ENCODE measurements around the gene GALNTL6.

Gene GALNTL6

GRCh38 chr4:172157946-172158345 lies 344.7 kb downstream of the GALNTL6 start:
- no peaks in the 10 kb centered on the region for H3K36me3 ChIP-seq (ENCODE audit: insufficient read depth, low read length)
- no peaks in the 10 kb centered on the region for H3K4me1 ChIP-seq (ENCODE audit: insufficient read depth, low read length)
- H3K27ac ChIP-seq (ENCODE audit: low read depth, low read length), result no peak overlapping the region
- H3K9me3 ChIP-seq (ENCODE audit: low read length), result no peaks in the 10 kb centered on the region
- H3K27me3 ChIP-seq (ENCODE audit: control insufficient read depth in 1 of 2, insufficient read depth in 2 of 2, low read length in 2 of 2), result no peaks in the 10 kb centered on the region
- H3K4me3 ChIP-seq (ENCODE audit: low read depth in 1 of 2, low read length in 2 of 2), result no peak overlapping the region
- no peak overlapping the region for H3K9ac ChIP-seq (ENCODE audit: low read length)

- Histone ChIP-seq H3K9me3 (ENCODE audit: low read length) (no peaks in the 10 kb centered on the region), H3K36me3 (ENCODE audit: insufficient read depth, low read length) (no peaks in the 10 kb centered on the region), H3K9ac (ENCODE audit: low read length) (no peak overlapping the region)
These were observed 350.0 kb downstream of the GALNTL6 start for GRCh38 chr4:172163215-172163614.

GRCh38 chr4:172168888-172169287 lies 355.7 kb downstream of the GALNTL6 start:
- no peak overlapping the region for H3K9ac ChIP-seq (ENCODE audit: low read length)

More at GRCh38 chr4:172163215-172163614, 350.0 kb downstream of the GALNTL6 start:
- Histone ChIP-seq H3K27ac (ENCODE audit: low read depth, low read length) (no peak overlapping the region), H3K27me3 (ENCODE audit: control insufficient read depth in 1 of 2, insufficient read depth in 2 of 2, low read length in 2 of 2) (no peaks in the 10 kb centered on the region), H3K4me1 (ENCODE audit: insufficient read depth, low read length) (no peaks in the 10 kb centered on the region), H3K4me3 (ENCODE audit: low read depth in 1 of 2, low read length in 2 of 2) (no peak overlapping the region)

GRCh38 chr4:172169871-172170270 lies 356.7 kb downstream of the GALNTL6 start:
- H3K27me3 ChIP-seq (ENCODE audit: control insufficient read depth in 1 of 2, insufficient read depth in 2 of 2, low read length in 2 of 2), result no peaks in the 10 kb centered on the region
- no peaks in the 10 kb centered on the region for H3K36me3 ChIP-seq (ENCODE audit: insufficient read depth, low read length)
- no peak overlapping the region for H3K27ac ChIP-seq (ENCODE audit: low read depth, low read length)
- H3K9me3 ChIP-seq (ENCODE audit: low read length), result no peaks in the 10 kb centered on the region
- no peak overlapping the region for H3K9ac ChIP-seq (ENCODE audit: low read length)
- no peak overlapping the region for H3K4me3 ChIP-seq (ENCODE audit: low read depth in 1 of 2, low read length in 2 of 2)
- H3K4me1 ChIP-seq (ENCODE audit: insufficient read depth, low read length), result no peaks in the 10 kb centered on the region

More at GRCh38 chr4:172168888-172169287, 355.7 kb downstream of the GALNTL6 start:
- Histone ChIP-seq H3K27ac (ENCODE audit: low read depth, low read length) (no peak overlapping the region), H3K9me3 (ENCODE audit: low read length) (no peaks in the 10 kb centered on the region), H3K4me1 (ENCODE audit: insufficient read depth, low read length) (no peaks in the 10 kb centered on the region), H3K27me3 (ENCODE audit: control insufficient read depth in 1 of 2, insufficient read depth in 2 of 2, low read length in 2 of 2) (no peaks in the 10 kb centered on the region), H3K36me3 (ENCODE audit: insufficient read depth, low read length) (no peaks in the 10 kb centered on the region), H3K4me3 (ENCODE audit: low read depth in 1 of 2, low read length in 2 of 2) (no peak overlapping the region)

- no peak overlapping the region for H3K27ac ChIP-seq (ENCODE audit: low read depth, low read length)
- H3K9ac ChIP-seq (ENCODE audit: low read length), result no peak overlapping the region
- H3K4me1 ChIP-seq (ENCODE audit: insufficient read depth, low read length), result no peaks in the 10 kb centered on the region
- no peak overlapping the region for H3K4me3 ChIP-seq (ENCODE audit: low read depth in 1 of 2, low read length in 2 of 2)
- no peaks in the 10 kb centered on the region for H3K9me3 ChIP-seq (ENCODE audit: low read length)
- H3K27me3 ChIP-seq (ENCODE audit: control insufficient read depth in 1 of 2, insufficient read depth in 2 of 2, low read length in 2 of 2), result no peaks in the 10 kb centered on the region
- no peaks in the 10 kb centered on the region for H3K36me3 ChIP-seq (ENCODE audit: insufficient read depth, low read length)
These were observed 360.0 kb downstream of the GALNTL6 start for GRCh38 chr4:172173206-172173605.

GRCh38 chr4:172177382-172177781 lies 364.2 kb downstream of the GALNTL6 start:
- Histone ChIP-seq H3K4me1 (ENCODE audit: insufficient read depth, low read length) (no peaks in the 10 kb centered on the region), H3K9ac (ENCODE audit: low read length) (no peak overlapping the region), H3K9me3 (ENCODE audit: low read length) (no peaks in the 10 kb centered on the region), H3K27me3 (ENCODE audit: control insufficient read depth in 1 of 2, insufficient read depth in 2 of 2, low read length in 2 of 2) (no peaks in the 10 kb centered on the region), H3K27ac (ENCODE audit: low read depth, low read length) (no peak overlapping the region), H3K4me3 (ENCODE audit: low read depth in 1 of 2, low read length in 2 of 2) (no peak overlapping the region), H3K36me3 (ENCODE audit: insufficient read depth, low read length) (no peaks in the 10 kb centered on the region)

GRCh38 chr4:172188248-172188988 lies 375.2 kb downstream of the GALNTL6 start:
- H3K27ac ChIP-seq (ENCODE audit: low read depth, low read length), result no peak overlapping the region
- H3K9ac ChIP-seq (ENCODE audit: low read length), result no peak overlapping the region
- H3K27me3 ChIP-seq (ENCODE audit: control insufficient read depth in 1 of 2, insufficient read depth in 2 of 2, low read length in 2 of 2), result no peaks in the 10 kb centered on the region
- H3K4me3 ChIP-seq (ENCODE audit: low read depth in 1 of 2, low read length in 2 of 2), result no peak overlapping the region
- no peaks in the 10 kb centered on the region for H3K9me3 ChIP-seq (ENCODE audit: low read length)
- no peaks in the 10 kb centered on the region for H3K36me3 ChIP-seq (ENCODE audit: insufficient read depth, low read length)
- H3K4me1 ChIP-seq (ENCODE audit: insufficient read depth, low read length), result no peaks in the 10 kb centered on the region

GRCh38 chr4:172202480-172203076 lies 389.4 kb downstream of the GALNTL6 start:
- H3K4me1 ChIP-seq (ENCODE audit: insufficient read depth, low read length), result no peaks in the 10 kb centered on the region
- H3K27me3 ChIP-seq (ENCODE audit: control insufficient read depth in 1 of 2, insufficient read depth in 2 of 2, low read length in 2 of 2), result no peaks in the 10 kb centered on the region
- no peaks in the 10 kb centered on the region for H3K9me3 ChIP-seq (ENCODE audit: low read length)
- H3K4me3 ChIP-seq (ENCODE audit: low read depth in 1 of 2, low read length in 2 of 2), result no peak overlapping the region
- no peaks in the 10 kb centered on the region for H3K36me3 ChIP-seq (ENCODE audit: insufficient read depth, low read length)
- no peak overlapping the region for H3K9ac ChIP-seq (ENCODE audit: low read length)
- H3K27ac ChIP-seq (ENCODE audit: low read depth, low read length), result no peak overlapping the region

GRCh38 chr4:172207258-172207657 lies 394.1 kb downstream of the GALNTL6 start:
- no peak overlapping the region for H3K9ac ChIP-seq (ENCODE audit: low read length)

GRCh38 chr4:172207886-172208285 lies 394.7 kb downstream of the GALNTL6 start:
- Histone ChIP-seq H3K9me3 (ENCODE audit: low read length) (no peaks in the 10 kb centered on the region), H3K27me3 (ENCODE audit: control insufficient read depth in 1 of 2, insufficient read depth in 2 of 2, low read length in 2 of 2) (no peaks in the 10 kb centered on the region), H3K36me3 (ENCODE audit: insufficient read depth, low read length) (no peaks in the 10 kb centered on the region), H3K4me1 (ENCODE audit: insufficient read depth, low read length) (no peaks in the 10 kb centered on the region), H3K4me3 (ENCODE audit: low read depth in 1 of 2, low read length in 2 of 2) (no peak overlapping the region), H3K27ac (ENCODE audit: low read depth, low read length) (no peak overlapping the region), H3K9ac (ENCODE audit: low read length) (no peak overlapping the region)

More at GRCh38 chr4:172207258-172207657, 394.1 kb downstream of the GALNTL6 start:
- Histone ChIP-seq H3K4me3 (ENCODE audit: low read depth in 1 of 2, low read length in 2 of 2) (no peak overlapping the region), H3K4me1 (ENCODE audit: insufficient read depth, low read length) (no peaks in the 10 kb centered on the region), H3K9me3 (ENCODE audit: low read length) (no peaks in the 10 kb centered on the region), H3K27me3 (ENCODE audit: control insufficient read depth in 1 of 2, insufficient read depth in 2 of 2, low read length in 2 of 2) (no peaks in the 10 kb centered on the region), H3K36me3 (ENCODE audit: insufficient read depth, low read length) (no peaks in the 10 kb centered on the region), H3K27ac (ENCODE audit: low read depth, low read length) (no peak overlapping the region)

GRCh38 chr4:172220679-172221078 lies 407.5 kb downstream of the GALNTL6 start:
- Histone ChIP-seq H3K36me3 (ENCODE audit: insufficient read depth, low read length) (no peaks in the 10 kb centered on the region), H3K9me3 (ENCODE audit: low read length) (no peaks in the 10 kb centered on the region), H3K4me1 (ENCODE audit: insufficient read depth, low read length) (no peaks in the 10 kb centered on the region), H3K4me3 (ENCODE audit: low read depth in 1 of 2, low read length in 2 of 2) (no peak overlapping the region), H3K27ac (ENCODE audit: low read depth, low read length) (no peak overlapping the region), H3K27me3 (ENCODE audit: control insufficient read depth in 1 of 2, insufficient read depth in 2 of 2, low read length in 2 of 2) (no peaks in the 10 kb centered on the region), H3K9ac (ENCODE audit: low read length) (no peak overlapping the region)

- no peaks in the 10 kb centered on the region for H3K4me1 ChIP-seq (ENCODE audit: insufficient read depth, low read length)
- H3K27ac ChIP-seq (ENCODE audit: low read depth, low read length), result no peak overlapping the region
- H3K27me3 ChIP-seq (ENCODE audit: control insufficient read depth in 1 of 2, insufficient read depth in 2 of 2, low read length in 2 of 2), result no peaks in the 10 kb centered on the region
- H3K9me3 ChIP-seq (ENCODE audit: low read length), result no peaks in the 10 kb centered on the region
- no peaks in the 10 kb centered on the region for H3K36me3 ChIP-seq (ENCODE audit: insufficient read depth, low read length)
- no peak overlapping the region for H3K4me3 ChIP-seq (ENCODE audit: low read depth in 1 of 2, low read length in 2 of 2)
- no peak overlapping the region for H3K9ac ChIP-seq (ENCODE audit: low read length)
These were observed 412.3 kb downstream of the GALNTL6 start for GRCh38 chr4:172225457-172225856.

Data from muscle layer of colon (tissue), 2 donors.